BJ (cell line): ENCODE measurements around the gene GFRA4. TPM values are rescaled to one million over a fixed set of nuclear protein-coding genes. Genes with fewer than 3 reads are reported as not detected.

ENCODE experiments used
- CTCF ChIA-PET: fragments of 350-600 bp; formaldehyde crosslinking; extraction: SDS; loops from one replicate; lab custom pipeline; 2021; ENCODE audit warnings: antibody characterized with exemption, inconsistent platforms; lab: Yijun Ruan, JAX
- POLR2A ChIA-PET: fragments of 300-600 bp; sonication (Branson Sonifier 250); formaldehyde crosslinking; extraction: SDS; loops from one replicate; lab custom pipeline; 2021; ENCODE audit warnings: antibody characterized with exemption; lab: Charles Lee
- DNase-seq: peaks from one replicate; pipeline ENCODE4 v3.0.0-alpha.2; 2011; ENCODE audit warnings: low read depth
- H3K27me3 ChIP-seq: 2 replicates; pipeline ENCODE4 v1.6.0; 2011; ENCODE audit warnings: low read length; ENCODE audit not compliant: control insufficient read depth, insufficient read depth
- H3K36me3 ChIP-seq: 2 replicates; pipeline ENCODE4 v1.5.1; 2011; ENCODE audit warnings: low read length; ENCODE audit not compliant: control insufficient read depth, insufficient read depth
- H3K4me3 ChIP-seq: 2 replicates; pipeline ENCODE4 v1.5.1; 2011; ENCODE audit warnings: low read depth, mild to moderate bottlenecking, control low read depth, low read length
- polyA plus RNA-seq: library from polyadenylated mRNA; depleted of rRNA; stranded (reverse); fragments of >200 nt; gene quantifications from 2 replicates; pipeline ENCODE4 v1.2.3, GENCODE V29; 2011
- TF ChIP-seq, protein P1 (sequence below): IDR thresholded peaks from 2 replicates; pipeline ENCODE4 v1.5.1; 2011; ENCODE audit warnings: low read depth, mild to moderate bottlenecking, control low read depth, inconsistent platforms, low read length, moderate library complexity; ENCODE audit not compliant: insufficient read depth

The GFRA4 gene
- polyA plus RNA-seq, 1 experiment = not detected

DNA sequence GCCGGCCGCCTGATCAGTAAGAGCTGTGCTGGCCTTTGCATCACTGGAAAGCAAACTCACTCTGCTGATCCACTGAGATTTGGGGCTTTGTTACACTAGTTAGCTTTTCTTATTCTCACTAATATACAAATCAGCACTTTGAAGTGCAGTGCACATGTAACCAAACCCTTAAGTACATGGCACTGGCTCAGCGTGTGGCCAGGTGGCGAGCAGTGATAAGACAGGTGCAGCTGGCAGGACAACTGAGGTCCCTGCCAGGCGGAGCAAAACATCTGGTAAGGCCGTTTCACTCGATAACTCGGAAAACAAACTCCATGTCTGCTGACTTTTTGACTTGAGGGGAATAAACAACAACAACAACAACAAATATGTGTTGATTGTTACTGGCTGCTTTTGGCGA is 11.0 kb downstream of the GFRA4 start:
- POLR2A ChIA-PET = no interaction called here
- TF ChIP-seq, protein P1, sequence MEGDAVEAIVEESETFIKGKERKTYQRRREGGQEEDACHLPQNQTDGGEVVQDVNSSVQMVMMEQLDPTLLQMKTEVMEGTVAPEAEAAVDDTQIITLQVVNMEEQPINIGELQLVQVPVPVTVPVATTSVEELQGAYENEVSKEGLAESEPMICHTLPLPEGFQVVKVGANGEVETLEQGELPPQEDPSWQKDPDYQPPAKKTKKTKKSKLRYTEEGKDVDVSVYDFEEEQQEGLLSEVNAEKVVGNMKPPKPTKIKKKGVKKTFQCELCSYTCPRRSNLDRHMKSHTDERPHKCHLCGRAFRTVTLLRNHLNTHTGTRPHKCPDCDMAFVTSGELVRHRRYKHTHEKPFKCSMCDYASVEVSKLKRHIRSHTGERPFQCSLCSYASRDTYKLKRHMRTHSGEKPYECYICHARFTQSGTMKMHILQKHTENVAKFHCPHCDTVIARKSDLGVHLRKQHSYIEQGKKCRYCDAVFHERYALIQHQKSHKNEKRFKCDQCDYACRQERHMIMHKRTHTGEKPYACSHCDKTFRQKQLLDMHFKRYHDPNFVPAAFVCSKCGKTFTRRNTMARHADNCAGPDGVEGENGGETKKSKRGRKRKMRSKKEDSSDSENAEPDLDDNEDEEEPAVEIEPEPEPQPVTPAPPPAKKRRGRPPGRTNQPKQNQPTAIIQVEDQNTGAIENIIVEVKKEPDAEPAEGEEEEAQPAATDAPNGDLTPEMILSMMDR = no peak

DNA sequence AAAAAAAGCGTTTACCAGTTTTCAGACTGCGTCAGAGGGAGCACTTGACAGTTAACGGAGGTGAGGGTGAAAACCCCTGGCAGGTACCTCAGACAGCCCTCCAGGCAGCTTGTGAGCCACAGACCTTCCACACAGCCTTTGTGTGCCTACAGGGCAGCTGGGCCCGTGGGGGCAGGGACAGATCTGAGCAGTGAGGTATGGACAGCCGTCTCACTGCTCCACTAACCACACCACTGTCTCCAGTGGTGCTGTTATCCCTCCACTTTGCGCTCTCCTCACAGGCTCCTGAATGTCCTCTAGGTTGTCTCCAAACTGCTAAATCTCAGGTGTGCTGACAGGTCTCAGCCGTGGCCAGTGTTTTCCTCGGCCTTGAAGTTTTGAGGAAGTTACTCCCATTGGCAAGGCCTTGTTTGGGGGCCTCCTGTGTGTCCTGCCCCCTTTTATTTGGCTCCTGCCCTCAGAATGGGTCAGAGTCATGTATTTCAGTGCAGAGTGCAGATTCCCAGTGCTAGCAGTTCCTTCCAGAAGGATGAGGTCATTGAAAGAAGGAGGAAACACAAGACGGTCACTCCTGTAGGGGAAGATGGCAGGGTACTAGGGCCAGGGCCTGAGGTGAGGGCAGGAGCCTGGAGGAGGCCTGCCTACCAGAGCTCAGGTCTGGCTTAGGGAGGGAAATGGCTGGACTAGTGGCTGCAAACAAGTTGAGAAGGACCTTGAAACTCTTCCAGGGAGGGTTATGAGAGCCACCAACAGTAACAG is 11.8 kb downstream of the GFRA4 start:
- no peak for DNase-seq
- Histone ChIP-seq H3K27me3 (no peaks in the 10 kb centered on the region), H3K4me3 (no peak overlapping the region), H3K36me3 (peaks cover 4% of the 10 kb centered on the region)
- ChIA-PET POLR2A (no interaction called here), CTCF (interaction anchor here (0.5 to 1.0 kb wide), 3 partner anchors 14 to 648 kb away, joined by 3 read pairs; no protein-coding TSS in a partner anchor)
- TF ChIP-seq, protein P1 = no peak

More for the DNA sequence above, 11.0 kb downstream of the GFRA4 start:
- Histone ChIP-seq H3K27me3 (0 out of 2 replicates have a peak, but pooled peaks cover under 1% of the 10 kb centered on the region), H3K4me3 (no peak overlapping the region), H3K36me3 (peaks cover 4% of the 10 kb centered on the region)
- no peak for DNase-seq
- CTCF ChIA-PET = interaction anchor here (0.5 to 1.0 kb wide), 3 partner anchors 58 to 647 kb away, joined by 3 read pairs; no protein-coding TSS in a partner anchor

GRCh38 chr20:3648951-3649350 is 14.2 kb downstream of the GFRA4 start:
- POLR2A ChIA-PET = no interaction called here

DNA sequence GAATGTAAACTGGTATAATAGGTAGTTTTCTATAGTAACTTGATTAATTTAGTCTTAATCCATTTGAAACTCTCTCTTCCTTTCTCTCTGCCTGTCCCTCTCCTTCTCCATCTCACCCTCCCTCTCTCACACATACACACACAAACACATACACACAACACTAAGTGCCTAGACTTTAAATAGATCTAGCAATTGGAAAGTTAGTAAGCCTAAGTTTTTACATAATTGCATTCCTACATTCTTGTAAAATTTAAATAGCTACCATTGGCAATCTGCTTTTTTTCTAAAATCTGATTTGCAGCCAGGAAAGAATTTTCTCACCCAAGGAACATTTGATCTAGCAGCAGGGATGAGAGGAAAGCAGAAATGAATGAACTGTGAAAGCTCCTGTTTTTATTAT is 15.7 kb downstream of the GFRA4 start:
- Histone ChIP-seq H3K36me3 (peaks cover 7% of the 10 kb centered on the region), H3K27me3 (no peaks in the 10 kb centered on the region), H3K4me3 (no peak overlapping the region)
- DNase-seq = no peak
- ChIA-PET POLR2A (no interaction called here), CTCF (interaction anchor here (0.7 to 2.7 kb wide), 2 partner anchors 14 to 430 kb away, joined by 3 to 9 read pairs; no protein-coding TSS in a partner anchor)
- TF ChIP-seq, protein P1 = no peak

More at GRCh38 chr20:3648951-3649350, 14.2 kb downstream of the GFRA4 start:
- no peak overlapping the region for H3K4me3 ChIP-seq
- no peak for DNase-seq
- peaks cover 7% of the 10 kb centered on the region for H3K36me3 ChIP-seq
- H3K27me3 ChIP-seq = no peaks in the 10 kb centered on the region
- TF ChIP-seq, protein P1 = no peak
- CTCF ChIA-PET = interaction anchor here (2.7 kb wide), 1 partner anchor 15 kb away, joined by 9 read pairs; no protein-coding TSS in a partner anchor

GRCh38 chr20:3646651-3647050 is 16.5 kb downstream of the GFRA4 start:
- TF ChIP-seq, protein P1 = no peak
- CTCF ChIA-PET = interaction anchor here (2.7 kb wide), 1 partner anchor 13 kb away, joined by 9 read pairs; no protein-coding TSS in a partner anchor
- DNase-seq = no peak
- Histone ChIP-seq H3K36me3 (peaks cover 7% of the 10 kb centered on the region), H3K4me3 (no peak overlapping the region), H3K27me3 (no peaks in the 10 kb centered on the region)
- POLR2A ChIA-PET = no interaction called here
